KOPT-K1 (cell line): ENCODE measurements around the gene CCDC71.

Experiments
- H3K27ac ChIP-seq: fragments of 200-600 bp; sonication (generic); 2 replicates; pipeline ENCODE4 v1.5.1; 2016; ENCODE audit warnings: antibody characterized with exemption, mild to moderate bottlenecking, low read depth, low read length; ENCODE audit not compliant: poor library complexity, severe bottlenecking
- H3K36me3 ChIP-seq: fragments of 200-600 bp; sonication (generic); 2 replicates; pipeline ENCODE4 v1.5.1; 2017; ENCODE audit warnings: antibody characterized with exemption, mild to moderate bottlenecking, low read length, moderate library complexity; ENCODE audit not compliant: insufficient read depth
- H3K9me3 ChIP-seq: fragments of 200-600 bp; sonication (generic); 2 replicates; pipeline ENCODE4 v1.5.1; 2017; ENCODE audit warnings: antibody characterized with exemption, low read length, mild to moderate bottlenecking; ENCODE audit not compliant: insufficient read depth, poor library complexity, severe bottlenecking

Gene CCDC71

DNA sequence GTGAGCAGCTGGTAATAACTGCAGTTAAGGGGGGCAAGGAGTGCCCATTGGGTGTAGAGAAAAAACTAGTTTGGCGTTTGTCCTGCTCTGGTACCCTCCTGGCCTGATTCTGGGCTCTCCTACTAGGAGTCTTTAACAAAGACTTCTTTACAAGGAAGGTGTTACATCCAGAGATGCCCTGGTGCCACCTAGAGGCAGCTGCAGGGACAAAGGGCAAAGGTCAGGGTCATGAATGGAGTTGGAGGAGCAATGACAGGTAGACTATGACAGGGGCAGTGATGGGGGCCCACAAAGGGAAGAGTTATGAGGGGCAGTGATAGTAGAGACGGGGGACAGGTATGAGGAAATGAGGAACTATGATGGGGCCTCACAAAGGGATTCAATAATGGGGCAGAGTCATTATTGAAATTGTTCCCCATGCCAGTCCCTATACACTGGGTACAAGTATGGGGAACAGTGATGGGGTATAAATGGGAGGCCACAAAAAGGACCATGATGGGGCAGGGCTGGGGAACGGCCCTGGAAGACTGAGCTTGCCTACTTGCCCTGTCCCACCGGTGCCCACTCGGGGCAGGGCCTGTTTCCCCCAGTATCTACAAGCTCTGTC, 7.9 kb downstream of the CCDC71 start:
- no peaks in the 10 kb centered on the region for H3K9me3 ChIP-seq
- H3K27ac ChIP-seq: no peak overlapping the region
- peaks cover 7% of the 10 kb centered on the region for H3K36me3 ChIP-seq

- no peak overlapping the region for H3K27ac ChIP-seq
- H3K9me3 ChIP-seq: no peaks in the 10 kb centered on the region
- no peaks in the 10 kb centered on the region; the same call in 1 of the 2 replicates for H3K36me3 ChIP-seq
Measured at GRCh38 chr3:49157289-49157688, 8.8 kb downstream of the CCDC71 start.

DNA sequence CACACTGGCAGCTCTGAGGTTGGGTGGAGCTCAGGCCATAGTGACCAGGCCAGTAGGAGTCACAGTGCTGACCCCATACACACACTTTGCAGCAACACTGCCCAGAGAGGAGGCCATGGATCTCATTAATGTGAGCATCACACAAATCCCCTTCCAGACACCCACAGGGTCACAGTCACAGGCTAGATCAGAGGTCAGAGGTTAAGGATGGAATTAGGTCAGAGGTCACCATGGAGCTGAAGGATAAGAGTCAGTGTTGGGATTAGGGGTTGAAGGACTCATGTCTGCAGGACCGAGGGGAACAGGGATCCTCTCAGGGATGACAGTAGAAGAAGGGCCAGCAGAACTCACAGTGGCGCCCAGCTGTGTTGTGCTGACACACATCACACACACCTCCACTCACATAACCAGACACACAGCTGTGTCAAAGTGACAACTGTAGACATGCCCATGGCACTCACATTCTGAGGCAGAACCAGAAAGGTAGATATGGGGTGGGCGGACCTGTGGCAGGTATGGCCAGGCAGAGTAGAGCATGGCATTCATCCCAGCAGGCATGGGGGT, 12.7 kb downstream of the CCDC71 start:
- Histone ChIP-seq H3K27ac (no peak overlapping the region), H3K9me3 (no peaks in the 10 kb centered on the region)

DNA sequence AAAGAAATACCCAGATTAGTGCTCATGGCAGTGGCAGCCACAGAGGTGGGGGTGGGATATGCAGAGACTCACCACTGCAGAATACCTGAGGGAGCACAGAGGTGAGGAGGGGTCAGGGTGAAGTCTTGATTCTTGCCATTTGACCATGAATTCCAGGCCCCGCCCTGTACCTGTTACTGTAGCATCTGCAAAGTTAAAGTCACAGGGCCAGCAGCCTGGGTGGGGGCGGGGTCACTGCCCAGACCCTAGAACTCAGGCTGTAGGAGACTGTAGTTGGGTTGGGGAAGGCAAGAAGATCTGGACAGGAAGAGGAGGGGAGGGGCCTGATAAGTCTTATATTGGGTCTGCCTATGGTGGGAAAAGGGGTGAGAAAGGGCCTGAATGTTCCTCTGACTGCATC, 14.5 kb downstream of the CCDC71 start:
- no peaks in the 10 kb centered on the region for H3K9me3 ChIP-seq
- no peaks in the 10 kb centered on the region for H3K36me3 ChIP-seq
- no peak overlapping the region for H3K27ac ChIP-seq

More for the DNA sequence above, 12.7 kb downstream of the CCDC71 start:
- H3K36me3 ChIP-seq: no peaks in the 10 kb centered on the region

DNA sequence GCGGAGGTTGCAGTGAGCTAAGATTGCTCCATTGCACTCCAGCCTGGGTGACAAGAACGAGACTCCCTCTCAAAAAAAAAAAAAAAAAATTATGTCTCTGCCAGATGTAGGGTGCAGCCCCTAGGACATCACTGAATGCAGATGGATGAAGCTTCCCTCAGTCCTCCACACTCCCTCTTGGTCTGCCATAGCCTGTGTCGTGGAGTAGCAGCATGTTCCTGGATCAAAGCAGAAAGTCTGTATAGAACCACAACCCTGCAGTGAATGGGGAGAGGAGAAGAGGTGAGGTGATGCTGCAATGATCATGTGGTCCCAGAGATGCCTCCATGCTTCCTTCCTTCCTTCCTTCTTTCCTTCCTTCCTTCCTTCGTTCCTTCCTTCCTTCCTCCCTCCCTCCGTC, 18.0 kb downstream of the CCDC71 start:
- Histone ChIP-seq H3K36me3 (no peaks in the 10 kb centered on the region), H3K27ac (no peak overlapping the region), H3K9me3 (no peaks in the 10 kb centered on the region)

DNA sequence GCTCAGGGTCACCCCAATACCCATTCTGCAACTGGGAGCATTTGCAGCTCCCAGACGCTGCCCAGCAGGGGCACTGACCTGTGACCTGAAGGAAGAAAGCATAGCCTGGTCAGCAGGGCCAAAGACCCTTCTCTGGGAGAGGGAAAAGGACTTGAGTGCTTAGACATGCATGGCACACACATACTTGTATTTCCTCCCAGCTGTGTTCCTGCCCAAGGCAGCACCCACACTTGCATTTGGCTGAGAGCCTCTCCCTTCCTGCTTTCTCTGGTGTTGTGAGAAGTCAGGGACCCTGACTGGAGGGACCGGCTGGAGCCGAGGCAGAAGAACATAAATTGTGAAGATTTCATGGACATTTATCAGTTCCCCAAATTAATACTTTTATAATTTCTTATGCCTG, 26.1 kb downstream of the CCDC71 start:
- Histone ChIP-seq H3K9me3 (peaks cover 18% of the 10 kb centered on the region), H3K36me3 (no peaks in the 10 kb centered on the region), H3K27ac (no peak overlapping the region)

GRCh38 chr3:49135499-49135898, 30.6 kb downstream of the CCDC71 start:
- Histone ChIP-seq H3K27ac (no peak overlapping the region), H3K36me3 (no peaks in the 10 kb centered on the region), H3K9me3 (no peaks in the 10 kb centered on the region)

GRCh38 chr3:49134471-49135265, 31.5 kb downstream of the CCDC71 start:
- H3K36me3 ChIP-seq: no peaks in the 10 kb centered on the region
- H3K27ac ChIP-seq: no peak overlapping the region
- no peaks in the 10 kb centered on the region for H3K9me3 ChIP-seq

DNA sequence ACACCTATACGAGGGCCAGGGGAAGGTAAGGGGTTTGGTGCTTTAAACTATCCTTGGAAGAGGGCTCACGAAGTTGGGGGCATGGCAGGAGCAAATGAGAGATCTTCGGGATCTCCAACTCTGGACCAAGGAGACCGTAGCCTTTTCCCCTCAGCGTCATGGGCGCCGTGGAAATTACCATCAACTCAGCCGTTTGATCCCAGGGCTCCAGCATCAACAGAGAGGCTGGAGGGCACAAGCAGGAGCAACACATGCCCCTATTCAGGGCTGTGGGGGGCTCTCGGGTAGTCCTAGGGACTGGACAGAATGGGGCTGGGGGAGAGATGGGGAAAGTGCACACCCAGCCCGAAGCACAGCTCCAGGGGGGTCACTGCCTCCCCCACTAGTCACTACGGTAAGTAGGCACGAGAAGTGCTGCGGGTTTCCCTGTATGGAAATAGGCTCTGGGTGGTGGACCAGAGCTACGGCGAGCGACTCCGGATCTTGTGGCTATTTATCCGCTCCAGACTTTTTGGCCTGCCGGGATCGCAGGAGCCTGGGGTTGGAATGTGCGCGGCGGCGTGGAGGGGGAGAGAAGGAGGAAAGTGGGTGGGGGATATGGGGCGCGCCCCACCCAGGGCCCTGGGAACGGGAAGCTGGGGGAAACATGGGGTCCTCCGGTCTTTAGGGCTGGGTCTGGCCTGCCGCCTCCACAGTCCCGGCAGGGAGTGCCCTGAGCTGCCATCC, 32.7 kb downstream of the CCDC71 start:
- Histone ChIP-seq H3K27ac (no peak overlapping the region), H3K36me3 (no peaks in the 10 kb centered on the region), H3K9me3 (no peaks in the 10 kb centered on the region)

- H3K36me3 ChIP-seq: no peaks in the 10 kb centered on the region
- no peaks in the 10 kb centered on the region for H3K9me3 ChIP-seq
- H3K27ac ChIP-seq: no peak within 1 kb of the TSS
Measured at GRCh38 chr3:49132437-49133225, 33.5 kb downstream of the CCDC71 start, which contains the start of gene LAMB2. LAMB2 (minus strand) TSS chr3:49133050; CDS start chr3:49132867, 183 bp downstream.

DNA sequence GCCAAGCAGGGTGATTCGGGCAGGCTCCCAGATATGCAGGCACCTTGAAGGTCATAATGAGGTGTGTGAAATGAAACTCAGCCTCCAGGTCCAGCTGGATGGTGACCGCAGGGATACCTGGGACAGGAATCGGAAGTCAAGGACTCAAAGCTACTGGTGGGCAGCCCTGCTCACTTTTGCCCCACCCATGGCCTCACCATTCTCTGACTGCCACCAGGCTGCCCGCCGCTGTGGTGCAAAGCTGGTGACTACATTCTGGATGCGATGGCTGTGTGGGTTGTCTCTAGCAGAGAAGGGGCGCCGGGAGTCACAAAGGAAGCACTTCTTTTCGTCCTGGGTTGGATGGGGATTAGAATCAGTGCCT, 34.1 kb downstream of the CCDC71 start:
- H3K36me3 ChIP-seq: no peaks in the 10 kb centered on the region
- H3K9me3 ChIP-seq: no peaks in the 10 kb centered on the region
- H3K27ac ChIP-seq: no peak overlapping the region

- Histone ChIP-seq H3K27ac (no peak overlapping the region), H3K36me3 (no peaks in the 10 kb centered on the region)
Measured at GRCh38 chr3:49131576-49131975, 34.6 kb downstream of the CCDC71 start.

GRCh38 chr3:49131040-49131439, 35.1 kb downstream of the CCDC71 start:
- H3K27ac ChIP-seq: no peak overlapping the region
- H3K36me3 ChIP-seq: no peaks in the 10 kb centered on the region
- no peaks in the 10 kb centered on the region for H3K9me3 ChIP-seq

More at GRCh38 chr3:49131576-49131975, 34.6 kb downstream of the CCDC71 start:
- H3K9me3 ChIP-seq: no peaks in the 10 kb centered on the region

DNA sequence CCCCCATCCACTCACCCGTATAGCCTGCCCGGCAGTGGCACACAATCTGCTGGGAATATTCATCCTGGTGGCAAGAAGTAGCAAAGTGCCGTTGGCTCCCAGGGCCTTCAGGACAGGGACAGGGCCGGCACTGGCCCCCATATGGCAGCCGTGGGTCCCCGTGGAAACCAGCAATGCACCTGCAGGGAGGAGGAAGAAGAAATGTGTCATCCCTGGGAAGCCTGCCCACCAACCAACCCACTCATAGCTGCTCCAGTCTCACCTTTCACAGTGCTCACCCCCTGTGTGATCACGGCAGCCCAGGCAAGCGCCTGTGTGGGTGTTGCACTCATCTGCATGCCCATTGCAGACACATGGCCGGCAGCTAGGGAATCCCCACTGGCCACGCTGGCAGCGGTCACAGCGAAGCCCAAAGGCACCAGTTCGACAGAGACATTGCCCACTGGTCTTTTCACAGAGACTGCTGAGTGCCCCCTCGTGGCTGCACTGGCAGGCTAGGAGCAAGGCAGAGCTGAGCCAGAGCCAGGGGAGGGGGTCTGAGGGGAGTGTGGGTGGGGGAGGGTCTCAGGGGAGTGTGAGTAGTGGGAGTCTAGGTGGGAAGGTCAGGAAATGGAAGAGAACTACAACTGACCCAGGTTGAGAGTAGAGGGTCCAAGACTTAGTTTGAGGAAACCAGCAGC, 41.0 kb downstream of the CCDC71 start:
- H3K9me3 ChIP-seq: no peaks in the 10 kb centered on the region
- H3K27ac ChIP-seq: no peak overlapping the region
- no peaks in the 10 kb centered on the region for H3K36me3 ChIP-seq
